HG03066 (cell line): ENCODE data around the gene GAMT.

Source experiments
- ATAC-seq: cut with Tn5 transposase; IDR thresholded peaks from one replicate; pipeline ENCODE4 v1.9.1; 2021; ENCODE audit warnings: low read depth; ENCODE audit not compliant: unreplicated experiment

The GAMT gene

DNA sequence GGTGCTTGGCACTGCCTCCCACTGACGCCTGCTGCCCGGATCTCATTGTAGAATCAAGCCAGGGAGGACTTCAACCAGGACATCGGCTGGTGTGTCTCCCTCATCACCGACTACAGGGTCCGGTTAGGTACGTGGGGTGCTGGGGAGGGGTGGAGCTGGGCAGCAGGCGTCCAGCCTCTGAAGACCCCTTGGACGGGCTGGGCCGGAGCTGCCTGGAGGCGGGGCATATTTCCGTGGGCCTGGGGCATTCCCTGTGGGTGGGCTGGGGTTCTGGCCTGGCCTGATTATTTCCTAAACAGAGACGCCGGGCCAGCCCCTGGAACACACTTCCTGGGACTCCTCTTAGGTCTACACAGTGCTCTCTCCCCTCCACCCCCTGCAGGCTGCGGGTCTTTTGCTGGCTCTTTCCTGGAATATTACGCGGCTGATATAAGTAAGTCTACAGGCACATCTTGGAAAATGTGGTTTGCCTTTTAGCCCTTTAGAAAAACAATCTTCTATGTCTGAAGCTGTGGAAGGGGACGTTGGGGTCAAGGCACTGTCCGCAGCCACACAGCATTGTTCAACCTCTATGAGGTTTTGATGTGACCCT is 32.0 kb downstream of the GAMT start:
- no peak for ATAC-seq

DNA sequence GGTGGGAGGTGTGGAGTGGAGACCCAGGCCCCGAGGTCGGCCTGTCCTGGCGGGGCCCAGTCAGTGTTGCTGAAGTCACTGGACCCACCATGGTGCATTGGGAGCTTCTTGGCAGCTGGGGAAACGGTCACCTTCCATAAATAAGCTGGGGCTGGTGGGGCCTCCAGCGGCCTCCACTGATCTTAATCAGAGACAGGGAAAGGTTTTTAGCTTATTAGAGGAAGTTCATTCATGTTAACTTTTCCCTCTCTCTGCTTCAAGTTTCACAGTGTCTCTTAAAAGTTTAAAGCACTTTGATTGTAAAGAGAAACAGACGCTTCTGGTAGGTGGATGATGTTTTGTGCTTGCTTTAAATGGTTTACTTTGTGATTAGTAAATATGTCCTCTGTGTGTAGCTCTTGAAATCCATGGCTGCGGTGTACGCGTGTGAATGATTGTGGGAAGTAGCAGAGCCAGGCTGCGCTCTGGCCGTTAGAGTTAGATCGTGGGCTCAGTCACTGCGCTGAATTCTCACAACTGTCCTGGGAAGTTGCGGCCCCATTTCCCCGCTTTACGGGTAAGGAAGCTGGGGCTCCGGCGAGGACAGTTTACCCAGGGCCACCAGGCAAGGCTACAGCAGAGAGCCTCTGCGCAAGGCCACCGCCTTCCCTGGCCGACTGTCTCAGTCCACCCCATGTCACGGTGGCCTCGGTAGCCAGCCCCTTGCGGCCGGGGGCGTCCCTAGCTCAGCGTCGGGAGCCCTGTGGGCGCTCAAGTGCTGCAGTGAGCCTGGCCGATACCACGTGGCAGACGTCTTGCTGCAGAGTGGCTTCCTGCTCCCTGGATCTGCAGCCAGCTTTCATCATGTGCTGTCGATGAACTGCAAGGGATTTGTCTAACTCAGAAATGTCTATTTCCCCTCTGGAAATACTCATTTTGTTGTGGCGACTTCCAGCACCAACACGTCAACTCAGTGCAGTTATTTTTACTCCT is 34.2 kb downstream of the GAMT start:
- ATAC-seq: no peak

DNA sequence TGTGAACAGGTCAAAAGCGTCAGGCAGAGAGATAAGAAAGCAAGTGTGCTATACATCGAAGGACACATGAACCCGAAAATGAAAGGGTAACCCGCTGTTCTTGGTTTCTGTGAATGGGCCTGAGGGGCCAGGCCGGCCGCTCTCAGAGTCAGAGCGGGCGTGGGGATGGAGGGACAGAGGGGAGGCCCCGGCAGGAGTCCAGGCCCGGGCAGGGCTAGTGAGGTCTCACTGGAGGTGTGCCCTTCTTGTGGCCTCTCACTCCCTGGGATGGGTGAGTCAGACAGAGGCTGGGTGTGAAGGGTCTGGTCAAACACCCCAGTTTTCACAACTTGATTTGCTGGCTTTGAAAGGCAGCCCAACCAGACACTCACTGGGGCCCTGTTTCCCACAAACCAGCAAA is 35.0 kb downstream of the GAMT start:
- ATAC-seq: no peak

DNA sequence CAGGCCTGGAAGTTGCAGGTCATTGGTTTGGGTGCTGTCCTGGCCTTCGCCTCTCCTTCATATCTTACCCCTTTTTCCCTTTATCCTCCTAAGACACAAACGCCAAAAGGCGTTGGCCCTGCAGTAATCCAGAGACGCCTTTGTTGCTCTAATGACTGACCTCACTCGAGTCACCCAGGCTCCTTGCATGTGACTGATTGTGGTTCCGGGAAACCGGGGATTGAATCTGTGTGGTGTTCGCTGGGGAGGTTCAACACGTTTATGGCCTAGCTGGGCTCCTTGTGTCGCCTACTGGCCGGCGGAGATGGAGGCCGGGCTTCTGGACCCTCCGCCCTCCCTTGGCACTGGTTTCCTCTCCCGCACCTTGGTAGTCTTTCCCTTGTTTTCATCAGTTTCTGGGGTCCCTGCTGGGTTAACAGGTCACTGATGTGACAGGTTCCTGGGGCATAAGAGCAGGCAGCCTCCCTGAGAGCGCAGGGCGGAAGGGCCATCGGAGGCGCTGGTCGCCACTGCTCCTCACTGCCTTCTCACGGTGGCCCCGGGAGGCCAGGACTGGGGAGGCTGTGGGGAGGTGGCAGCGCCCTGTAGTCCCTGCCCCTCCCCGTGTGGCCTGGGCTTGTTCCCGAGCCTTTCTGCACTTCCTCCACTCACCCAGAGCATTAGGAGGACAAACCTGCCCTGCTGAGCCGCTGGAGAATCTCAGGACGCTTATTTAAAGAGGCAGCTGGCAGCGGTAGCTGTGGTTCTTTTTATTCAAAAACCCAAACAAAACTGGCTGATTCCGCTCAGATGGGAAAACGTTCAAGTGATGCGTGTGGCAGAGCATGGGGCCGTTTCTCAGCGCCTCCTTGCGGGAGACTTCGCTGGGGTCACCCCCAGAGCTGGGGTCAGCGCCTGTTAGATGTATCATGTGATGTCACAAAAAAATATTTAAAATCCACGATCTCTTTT is 35.7 kb downstream of the GAMT start:
- no peak for ATAC-seq

DNA sequence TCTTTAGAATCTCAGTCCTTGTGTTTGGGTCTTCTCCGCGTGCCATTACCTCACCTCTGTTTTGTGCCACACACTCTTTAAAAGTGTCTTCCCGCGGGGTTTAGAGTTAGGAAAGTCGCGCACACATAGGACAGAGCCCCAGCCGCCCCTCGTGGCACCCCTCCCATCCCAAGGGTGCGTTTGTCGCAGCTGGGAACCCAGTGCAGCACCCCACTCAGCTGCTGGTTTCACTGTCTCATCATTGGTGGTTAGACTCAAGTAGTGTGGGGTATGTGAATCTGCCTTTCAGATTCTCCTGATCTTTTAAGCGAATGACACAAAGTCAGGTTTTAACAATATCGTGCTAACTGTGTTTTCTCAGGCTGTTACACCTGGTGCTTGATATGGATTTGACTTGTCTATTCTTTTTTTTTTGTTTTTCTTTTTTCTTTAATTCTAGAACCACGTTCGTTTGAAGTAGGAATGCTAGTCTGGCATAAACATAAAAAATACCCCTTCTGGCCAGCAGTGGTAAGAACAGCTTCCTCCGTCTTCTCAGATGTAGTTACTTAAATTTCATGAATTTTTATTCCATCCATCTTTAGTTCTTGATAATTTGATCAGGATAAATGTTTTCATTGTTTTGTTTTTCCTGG is 37.2 kb downstream of the GAMT start:
- ATAC-seq: no peak

DNA sequence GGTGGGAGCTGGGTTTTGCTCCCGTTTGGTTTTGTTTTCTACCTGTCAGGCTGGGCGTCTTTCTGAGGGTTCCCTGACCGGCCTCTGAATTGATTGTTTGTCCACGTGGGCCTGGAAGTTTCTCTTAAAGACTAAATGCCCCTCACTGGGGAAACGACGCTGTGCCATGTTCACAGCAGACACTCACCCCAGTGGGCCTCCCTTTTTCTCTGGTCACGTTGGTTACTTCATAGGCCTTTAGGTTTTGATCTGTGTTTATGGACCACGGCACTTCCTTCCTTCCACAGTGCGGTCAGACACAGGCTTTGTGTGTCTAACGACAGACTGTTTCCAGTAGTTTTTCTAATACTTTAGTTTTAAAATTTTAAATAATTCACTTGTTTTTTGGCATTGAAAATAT is 37.7 kb downstream of the GAMT start:
- no peak for ATAC-seq

DNA sequence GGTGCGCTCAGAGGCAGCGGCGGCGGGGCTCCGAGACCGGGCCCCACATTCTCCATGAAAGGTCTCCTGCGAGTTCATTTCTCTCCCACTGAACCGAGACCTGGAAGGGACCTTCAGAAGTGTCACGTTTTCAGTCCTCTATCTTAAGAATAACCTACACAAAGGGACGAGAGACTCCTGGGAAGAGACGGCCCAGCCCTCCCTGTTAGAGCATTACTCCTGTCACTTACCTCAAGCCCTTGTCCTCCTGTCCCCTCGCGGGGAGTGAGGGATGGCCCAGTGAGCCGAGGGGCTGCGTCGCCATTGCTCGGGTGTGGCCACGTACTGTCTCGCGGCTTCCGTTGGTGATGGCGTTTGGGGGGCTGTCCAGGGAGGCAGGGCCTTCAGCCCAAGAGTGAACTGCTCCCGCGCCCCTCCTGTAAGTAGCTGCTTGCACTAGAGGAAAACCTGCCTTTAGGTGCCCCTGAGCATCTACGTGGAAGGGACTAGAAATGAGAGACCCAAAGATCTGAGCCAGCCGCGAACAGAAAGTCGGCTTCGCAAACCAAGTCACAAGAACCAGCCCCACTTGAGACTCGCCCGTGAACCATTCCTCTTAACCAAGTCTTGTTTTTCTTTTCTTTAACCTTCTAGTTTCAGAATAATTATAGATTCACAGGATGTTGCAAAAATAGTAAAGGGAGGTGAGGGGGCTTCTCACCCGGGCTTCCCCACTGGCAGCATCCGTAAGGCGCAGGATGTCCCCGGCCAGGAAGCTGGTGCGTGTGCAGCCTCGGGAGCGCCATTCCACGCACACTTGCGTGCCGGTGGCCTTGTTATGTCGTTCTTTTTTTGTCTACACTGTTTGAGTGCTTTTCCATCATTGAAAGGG is 38.7 kb downstream of the GAMT start:
- ATAC-seq: no peak

DNA sequence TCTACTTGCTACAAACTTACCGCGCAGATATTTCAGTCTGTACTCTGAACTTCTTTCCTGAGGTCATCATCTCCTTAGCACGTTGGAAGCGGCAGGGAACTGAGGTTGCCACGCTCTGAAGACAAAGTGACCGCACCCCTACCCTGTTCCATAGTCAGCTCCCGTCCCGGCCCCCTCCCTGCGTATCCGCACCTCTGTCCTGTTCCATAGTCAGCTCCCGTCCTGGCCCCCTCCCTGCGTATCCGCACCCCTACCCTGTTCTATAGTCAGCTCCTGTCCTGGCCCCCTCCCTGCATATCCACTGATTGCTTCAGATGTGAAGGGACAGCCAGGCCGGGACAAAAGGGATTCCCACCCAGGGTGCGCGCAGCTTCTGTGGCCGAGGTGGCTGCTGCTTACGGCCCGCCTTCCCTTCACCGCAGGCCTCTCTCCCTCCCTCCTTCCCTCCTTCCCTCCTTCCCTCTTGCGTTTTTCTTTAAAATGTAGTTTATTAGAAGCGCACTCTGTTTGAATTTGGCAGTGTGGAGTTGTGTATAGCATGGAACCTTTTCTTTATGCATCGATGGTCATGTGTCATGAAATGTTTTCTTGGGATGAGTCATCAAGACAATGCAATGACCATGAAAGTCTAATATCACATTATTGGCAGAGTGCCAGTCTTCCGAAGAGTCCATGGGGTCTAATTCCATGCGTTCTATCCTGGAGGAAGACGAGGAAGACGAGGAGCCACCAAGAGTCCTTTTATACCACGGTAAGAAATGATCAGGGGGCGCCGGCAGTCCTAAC is 39.5 kb downstream of the GAMT start:
- ATAC-seq: no peak

DNA sequence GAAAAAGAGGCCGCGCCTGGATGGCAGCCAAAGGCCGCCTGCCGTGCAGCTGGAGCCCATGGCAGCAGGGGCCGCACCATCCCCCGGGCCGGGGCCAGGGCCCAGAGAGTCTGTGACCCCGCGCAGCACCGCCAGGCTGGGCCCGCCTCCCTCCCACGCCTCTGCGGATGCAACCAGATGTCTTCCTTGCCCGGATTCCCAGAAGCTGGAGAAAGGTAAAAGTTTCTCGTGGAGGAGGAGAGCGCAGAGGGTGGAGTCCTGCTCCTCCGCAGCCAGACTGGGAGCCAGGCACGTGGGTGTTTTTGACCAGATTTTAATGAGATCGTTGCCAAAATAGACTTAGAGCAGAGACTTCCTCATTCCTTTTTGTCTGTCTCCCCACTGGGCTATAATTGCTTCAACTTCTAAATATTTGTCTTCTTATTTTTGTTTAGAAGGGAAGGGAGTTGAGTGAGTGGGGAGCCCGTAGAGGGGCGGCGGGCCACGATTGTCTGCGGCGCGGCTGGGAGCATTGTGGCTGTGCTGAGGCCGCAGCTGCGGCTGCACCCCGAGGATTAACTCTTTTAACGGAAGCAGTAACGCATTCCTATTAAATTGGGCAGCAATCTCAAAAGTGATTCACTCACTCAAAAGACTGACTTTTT is 40.4 kb downstream of the GAMT start:
- ATAC-seq: no peak

DNA sequence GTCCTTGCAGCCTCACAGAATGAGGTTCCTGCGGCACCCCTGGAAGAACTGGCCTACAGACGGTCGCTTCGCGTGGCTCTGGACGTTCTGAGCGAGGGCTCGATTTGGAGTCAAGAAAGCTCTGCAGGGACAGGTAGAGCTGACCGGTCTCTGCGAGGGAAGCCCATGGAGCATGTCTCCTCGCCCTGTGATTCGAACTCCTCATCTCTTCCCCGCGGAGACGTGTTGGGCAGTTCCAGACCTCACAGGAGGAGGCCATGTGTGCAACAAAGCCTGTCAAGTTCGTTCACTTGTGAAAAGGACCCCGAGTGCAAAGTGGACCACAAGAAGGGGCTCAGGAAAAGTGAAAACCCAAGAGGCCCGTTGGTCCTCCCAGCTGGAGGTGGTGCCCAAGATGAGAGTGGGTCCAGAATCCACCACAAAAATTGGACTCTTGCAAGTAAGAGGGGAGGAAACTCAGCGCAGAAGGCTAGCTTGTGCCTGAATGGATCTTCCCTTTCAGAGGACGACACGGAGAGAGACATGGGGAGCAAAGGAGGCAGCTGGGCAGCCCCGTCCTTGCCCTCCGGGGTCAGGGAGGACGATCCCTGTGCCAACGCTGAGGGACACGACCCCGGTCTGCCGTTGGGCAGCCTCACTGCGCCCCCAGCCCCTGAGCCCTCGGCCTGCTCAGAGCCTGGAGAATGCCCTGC is 41.1 kb downstream of the GAMT start:
- no peak for ATAC-seq

DNA sequence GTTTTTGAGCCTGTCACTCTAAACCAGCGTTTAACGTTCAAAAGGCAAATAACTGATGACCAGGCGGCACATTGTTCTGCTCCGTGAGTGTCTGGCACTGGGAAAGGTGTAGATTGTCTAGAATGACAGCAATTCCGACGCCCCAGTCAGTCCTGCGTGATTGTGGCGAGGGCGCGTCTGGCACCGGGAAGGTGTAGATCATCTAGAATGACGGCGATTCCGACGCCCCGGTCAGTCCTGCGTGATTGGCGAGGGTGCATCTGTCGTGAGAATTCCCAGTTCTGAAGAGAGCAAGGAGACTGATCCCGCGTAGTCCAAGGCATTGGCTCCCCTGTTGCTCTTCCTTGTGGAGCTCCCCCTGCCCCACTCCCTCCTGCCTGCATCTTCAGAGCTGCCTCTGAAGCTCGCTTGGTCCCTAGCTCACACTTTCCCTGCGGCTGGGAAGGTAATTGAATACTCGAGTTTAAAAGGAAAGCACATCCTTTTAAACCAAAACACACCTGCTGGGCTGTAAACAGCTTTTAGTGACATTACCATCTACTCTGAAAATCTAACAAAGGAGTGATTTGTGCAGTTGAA is 43.7 kb downstream of the GAMT start:
- ATAC-seq: no peak

DNA sequence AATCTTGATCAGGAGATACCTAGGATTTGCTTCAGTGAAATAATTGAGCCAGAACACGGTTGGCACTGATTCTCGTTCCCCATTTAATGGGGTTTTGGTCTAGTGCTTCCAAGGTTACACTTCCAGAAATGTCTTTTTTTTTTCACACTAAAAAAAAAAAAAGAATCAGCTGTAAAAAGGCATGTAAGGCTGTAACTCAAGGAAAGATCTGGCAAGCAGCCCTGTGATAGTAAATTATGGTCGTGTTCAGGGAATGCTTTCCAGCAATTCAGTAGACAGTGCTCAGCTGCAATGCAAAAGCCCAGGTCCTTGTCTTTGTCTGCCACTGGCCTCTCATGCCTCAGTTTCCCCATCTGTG is 44.9 kb downstream of the GAMT start:
- ATAC-seq: no peak

DNA sequence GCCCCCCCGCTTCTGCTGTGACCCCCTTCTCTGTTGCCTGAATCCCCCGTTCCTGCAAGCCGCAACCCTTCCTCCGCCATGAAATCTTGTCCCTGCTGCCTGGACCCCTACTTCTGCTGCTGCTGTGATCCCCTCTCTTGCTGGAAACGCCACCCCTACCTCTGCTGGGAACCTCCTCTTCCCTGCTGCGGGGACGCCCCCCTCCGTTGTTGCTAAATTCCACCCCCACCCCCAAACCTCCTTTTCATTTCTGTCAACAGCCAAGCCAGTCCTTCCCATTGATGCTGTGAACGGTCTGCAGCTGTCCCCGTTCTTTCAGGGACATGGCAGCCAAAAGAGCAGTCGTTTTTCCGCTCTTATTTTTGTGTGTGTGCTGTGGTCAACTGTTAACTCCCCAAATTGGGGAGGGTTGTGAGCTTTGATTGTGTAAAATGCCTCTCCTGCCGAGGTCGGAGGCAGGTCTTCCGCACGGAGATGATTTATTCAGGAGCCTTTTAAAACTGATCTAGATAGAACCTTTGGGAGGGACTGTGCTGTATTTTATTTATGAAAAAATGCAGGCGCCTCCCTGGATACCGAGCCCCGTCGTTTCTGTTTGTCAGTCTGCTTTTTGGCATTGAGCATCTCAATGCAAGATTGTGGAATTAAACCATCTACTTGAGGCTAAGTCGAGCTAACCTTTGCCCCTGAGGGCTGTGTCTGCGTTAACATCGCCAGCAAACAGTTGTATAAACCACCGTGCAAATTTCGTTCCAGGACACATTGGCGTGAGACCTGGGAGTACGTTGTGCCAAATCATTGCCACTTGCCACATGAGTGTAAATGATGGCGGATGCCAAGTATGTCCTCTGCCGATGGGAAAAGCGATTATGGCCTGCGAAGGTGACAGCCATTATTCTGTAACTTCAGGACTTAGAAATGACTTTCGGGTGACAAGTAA is 45.5 kb downstream of the GAMT start:
- no peak for ATAC-seq

DNA sequence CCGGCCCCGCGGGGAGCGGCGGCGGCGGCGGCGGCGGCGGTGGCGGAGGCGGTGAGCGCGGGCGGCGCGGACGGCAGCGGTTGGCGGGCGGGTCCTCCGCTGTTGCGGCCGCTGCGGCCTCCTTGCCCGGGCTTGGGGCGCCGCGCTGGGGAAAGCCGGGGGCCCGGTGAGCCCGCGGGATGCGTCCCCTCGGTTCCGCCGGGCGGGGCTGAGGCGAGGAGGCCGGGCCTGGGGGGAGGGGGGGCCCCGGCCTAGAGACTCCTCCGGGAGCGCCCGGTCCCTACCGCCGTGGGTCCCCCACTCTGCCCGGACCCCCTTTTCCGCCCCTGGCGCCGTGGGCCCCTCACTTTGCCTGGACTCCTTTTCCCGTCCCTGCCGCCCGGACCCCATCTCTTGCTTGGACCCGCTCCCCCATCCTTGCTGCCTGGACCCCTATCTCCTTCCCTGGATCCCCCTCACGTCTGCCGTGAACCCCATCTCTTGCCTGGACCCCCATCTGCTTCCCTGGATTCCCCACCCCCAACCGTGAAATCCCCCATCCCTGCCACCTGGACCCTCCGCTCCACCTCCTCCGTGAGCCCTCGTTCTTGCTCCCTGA is 46.3 kb downstream of the GAMT start:
- ATAC-seq: no peak

DNA sequence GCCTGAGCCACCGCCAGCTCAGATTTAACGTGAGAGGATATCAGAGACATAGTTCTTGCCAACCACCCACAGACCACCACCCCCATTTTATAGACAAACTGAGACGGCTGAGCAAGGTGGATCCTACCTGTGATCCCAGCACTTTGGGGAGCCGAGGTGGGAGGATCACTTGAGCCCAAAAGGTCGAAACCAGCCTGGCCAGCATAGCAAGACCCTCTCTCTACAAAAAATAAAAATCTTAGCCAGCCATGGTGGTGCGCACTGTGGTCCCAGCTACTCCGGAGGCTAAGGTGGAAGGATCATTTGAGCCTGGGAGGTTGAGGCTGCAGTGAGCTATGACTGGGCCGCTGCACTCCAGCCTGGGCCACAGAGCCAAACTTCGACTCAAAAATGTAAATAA is 48.2 kb downstream of the GAMT start:
- ATAC-seq: no peak

DNA sequence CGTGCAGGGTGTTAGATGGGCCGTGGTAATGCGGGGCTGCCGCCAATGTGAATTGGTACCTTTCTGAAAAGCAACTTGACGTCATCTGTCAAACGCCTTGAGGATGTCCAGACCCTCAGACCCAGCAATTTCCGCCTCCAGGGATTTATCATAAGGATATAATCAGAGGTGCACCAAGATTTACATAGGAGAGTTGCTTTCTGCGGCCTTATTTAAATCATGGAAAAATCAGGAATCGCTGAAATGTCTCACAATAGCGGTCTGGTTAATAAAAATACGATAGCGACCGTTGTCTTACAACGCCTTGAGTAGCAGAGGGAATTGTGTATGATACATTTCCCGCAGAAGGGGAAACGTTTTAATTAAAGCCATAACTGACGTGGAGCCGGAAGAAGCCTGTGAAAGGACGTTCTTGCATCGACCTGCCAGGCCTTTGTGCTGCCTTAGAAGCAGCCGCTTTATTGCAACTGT is 49.9 kb downstream of the GAMT start:
- ATAC-seq: no peak
